Endothelial cell of umbilical vein (primary cell): ENCODE data around the gene SCAMP4.

ENCODE experiments used
- CTCF ChIP-seq, 2 donors: IDR thresholded peaks; 1 replicate in 1 of 2; 2 replicates in 1 of 2; pipeline ENCODE4 v1.5.1; 2011; ENCODE audit warnings: low read length in 2 of 2, mild to moderate bottlenecking in 2 of 2, moderate library complexity in 2 of 2, control low read depth in 1 of 2, inconsistent platforms in 1 of 2, low read depth in 1 of 2; ENCODE audit not compliant: insufficient read depth in 1 of 2; ENCODE audit errors: extremely low read depth in 1 of 2
- EZH2 ChIP-seq: IDR thresholded peaks from 2 replicates; pipeline ENCODE4 v1.6.1; 2012; ENCODE audit warnings: borderline replicate concordance, low read depth, mild to moderate bottlenecking, moderate library complexity, low read length, inconsistent platforms; ENCODE audit not compliant: severe bottlenecking
- FOS ChIP-seq: IDR thresholded peaks from 2 replicates; pipeline ENCODE4 v1.6.1; 2011; ENCODE audit warnings: mild to moderate bottlenecking, low read length, moderate library complexity, borderline replicate concordance; ENCODE audit not compliant: insufficient read depth
- POLR2A ChIP-seq: IDR thresholded peaks from 2 replicates; pipeline ENCODE4 v1.6.1; 2012; ENCODE audit warnings: low read depth, mild to moderate bottlenecking, control low read depth, low read length
- POLR2AphosphoS5 ChIP-seq: IDR thresholded peaks from 2 replicates; pipeline ENCODE4 v1.6.1; 2012; ENCODE audit warnings: low read depth, mild to moderate bottlenecking, control low read depth, low read length, moderate library complexity; ENCODE audit not compliant: insufficient read depth
- TF ChIP-seq, protein P1 (sequence below): IDR thresholded peaks from 2 replicates; pipeline ENCODE4 v1.6.1; 2011; ENCODE audit not compliant: insufficient read depth, insufficient read length

GRCh38 chr19:1913781-1914577, 8.8 kb downstream of the SCAMP4 start:
- no peak for TF ChIP-seq POLR2AphosphoS5
- TF ChIP-seq EZH2: no peak
- TF ChIP-seq CTCF (IDR thresholded peaks at IDR 0.05; ENCODE audit: extremely low read depth in 1 of 2, insufficient read depth in 1 of 2, low read depth in 1 of 2, low read length in 2 of 2): no peak
- TF ChIP-seq POLR2A: no peak
- TF ChIP-seq, protein P1, sequence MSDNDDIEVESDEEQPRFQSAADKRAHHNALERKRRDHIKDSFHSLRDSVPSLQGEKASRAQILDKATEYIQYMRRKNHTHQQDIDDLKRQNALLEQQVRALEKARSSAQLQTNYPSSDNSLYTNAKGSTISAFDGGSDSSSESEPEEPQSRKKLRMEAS: no peak
- no peak for TF ChIP-seq FOS
